ENCODE results near the gene TRIB2.

DNA sequence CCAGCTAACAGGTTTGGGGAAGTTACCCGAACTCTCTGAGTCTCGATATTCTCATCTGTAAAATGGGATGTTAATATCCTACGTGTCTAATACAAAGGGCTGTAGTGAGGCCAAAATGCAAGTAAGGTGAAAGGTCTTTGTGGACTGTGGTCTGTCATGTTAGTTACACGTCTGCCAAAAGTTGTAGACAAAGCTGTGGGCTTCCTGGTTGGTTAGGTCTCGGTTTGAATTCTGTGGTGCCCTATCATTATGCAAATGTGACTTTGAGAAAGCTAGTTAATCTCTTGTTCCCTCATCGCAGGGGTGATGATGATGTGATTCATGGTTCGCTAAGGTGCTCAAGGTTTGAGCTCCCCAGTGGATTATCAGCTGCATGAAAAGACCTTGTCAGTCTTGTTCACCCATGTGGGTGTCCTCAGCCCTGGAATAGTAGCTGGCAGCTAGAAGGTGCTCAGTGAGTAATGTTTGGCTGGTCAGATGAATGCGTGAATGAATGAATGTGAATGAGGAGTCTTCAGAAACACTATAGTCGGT, 23.1 kb downstream of the TRIB2 start:
- TF ChIP-seq, protein P1, sequence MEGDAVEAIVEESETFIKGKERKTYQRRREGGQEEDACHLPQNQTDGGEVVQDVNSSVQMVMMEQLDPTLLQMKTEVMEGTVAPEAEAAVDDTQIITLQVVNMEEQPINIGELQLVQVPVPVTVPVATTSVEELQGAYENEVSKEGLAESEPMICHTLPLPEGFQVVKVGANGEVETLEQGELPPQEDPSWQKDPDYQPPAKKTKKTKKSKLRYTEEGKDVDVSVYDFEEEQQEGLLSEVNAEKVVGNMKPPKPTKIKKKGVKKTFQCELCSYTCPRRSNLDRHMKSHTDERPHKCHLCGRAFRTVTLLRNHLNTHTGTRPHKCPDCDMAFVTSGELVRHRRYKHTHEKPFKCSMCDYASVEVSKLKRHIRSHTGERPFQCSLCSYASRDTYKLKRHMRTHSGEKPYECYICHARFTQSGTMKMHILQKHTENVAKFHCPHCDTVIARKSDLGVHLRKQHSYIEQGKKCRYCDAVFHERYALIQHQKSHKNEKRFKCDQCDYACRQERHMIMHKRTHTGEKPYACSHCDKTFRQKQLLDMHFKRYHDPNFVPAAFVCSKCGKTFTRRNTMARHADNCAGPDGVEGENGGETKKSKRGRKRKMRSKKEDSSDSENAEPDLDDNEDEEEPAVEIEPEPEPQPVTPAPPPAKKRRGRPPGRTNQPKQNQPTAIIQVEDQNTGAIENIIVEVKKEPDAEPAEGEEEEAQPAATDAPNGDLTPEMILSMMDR (IDR thresholded peaks at IDR 0.05), result no peak
- no peak for TF ChIP-seq POLR2A (IDR thresholded peaks at IDR 0.05)

Data from tibial nerve (tissue), 3 donors.